Measurements from ENCODE around the gene ICOS. TPM values are rescaled to one million over a fixed set of nuclear protein-coding genes. Genes with fewer than 3 reads are reported as not detected.

Gene ICOS
- polyA plus RNA-seq, 1 donor from 2014 or later: not detected

DNA sequence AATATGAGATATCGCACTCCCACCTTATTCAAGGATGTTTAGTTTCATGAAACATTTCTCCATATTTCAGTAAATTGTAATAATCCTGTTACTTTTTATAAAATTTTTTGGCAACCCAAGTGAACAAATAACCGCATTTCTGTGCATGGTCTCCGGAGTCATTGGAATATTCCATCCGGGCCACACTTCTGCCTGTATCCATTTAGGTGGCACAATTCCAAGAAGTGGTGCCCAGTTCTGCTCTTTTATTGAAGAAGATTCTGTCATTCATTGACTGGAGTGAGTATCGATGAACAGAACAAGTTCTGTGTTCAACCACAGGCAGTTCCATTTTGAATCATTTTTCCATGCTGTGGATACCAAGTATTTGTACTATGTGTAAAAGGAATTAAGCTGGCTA, 26.6 kb upstream of the ICOS start:
- Histone ChIP-seq H3K4me2 (ENCODE audit: low read length) (no peak overlapping the region), H3K27ac (ENCODE audit: low read length) (no peak overlapping the region), H3K36me3 (ENCODE audit: insufficient read depth, low read length) (no peaks in the 10 kb centered on the region), H3K27me3 (ENCODE audit: insufficient read depth, low read depth, low read length) (no peaks in the 10 kb centered on the region), H3K9me2 (ENCODE audit: insufficient read depth, low read length) (no peaks in the 10 kb centered on the region), H3K9ac (ENCODE audit: low read length) (no peak overlapping the region), H3F3A (ENCODE audit: insufficient read depth, low read length, poor library complexity, severe bottlenecking) (no peaks in the 10 kb centered on the region), H3K9me3 (ENCODE audit: low read length) (no peaks in the 10 kb centered on the region), H4K20me1 (ENCODE audit: insufficient read depth) (no peaks in the 10 kb centered on the region), H3K4me3 (ENCODE audit: low read length) (no peak overlapping the region), H3K79me2 (replicated peaks; ENCODE audit: insufficient read depth, low read length) (no peaks in the 10 kb centered on the region), H2AFZ (ENCODE audit: low read depth, low read length) (no peak overlapping the region)
- no peak for TF ChIP-seq SMC3 (conservative IDR thresholded peaks at IDR 0.05; ENCODE audit: poor library complexity)
- TF ChIP-seq CTCF (IDR thresholded peaks at IDR 0.05; ENCODE audit: poor library complexity, severe bottlenecking): no peak
- no peak for TF ChIP-seq RAD21 (conservative IDR thresholded peaks at IDR 0.05)
- no peak for TF ChIP-seq MXI1 (conservative IDR thresholded peaks at IDR 0.05; ENCODE audit: poor library complexity, severe bottlenecking)
- TF ChIP-seq EP300 (conservative IDR thresholded peaks at IDR 0.05; ENCODE audit: poor library complexity, severe bottlenecking): no peak
- no peak for TF ChIP-seq REST (IDR thresholded peaks at IDR 0.05; ENCODE audit: borderline replicate concordance)
- no peak for TF ChIP-seq POLR2AphosphoS5 (IDR thresholded peaks at IDR 0.05)
- TF ChIP-seq EZH2 (IDR thresholded peaks at IDR 0.05; ENCODE audit: borderline replicate concordance, insufficient read depth, low read length, poor library complexity, severe bottlenecking): no peak
- TF ChIP-seq TAF1 (IDR thresholded peaks at IDR 0.05; ENCODE audit: low read depth): no peak

GRCh38 chr2:203913947-203914346, 22.6 kb upstream of the ICOS start:
- no peaks in the 10 kb centered on the region for H3K9me2 ChIP-seq (ENCODE audit: insufficient read depth, low read length)
- H3K4me3 ChIP-seq (ENCODE audit: low read length): no peak overlapping the region
- H3K9ac ChIP-seq (ENCODE audit: low read length): no peak overlapping the region
- H3K79me2 ChIP-seq (replicated peaks; ENCODE audit: insufficient read depth, low read length): no peaks in the 10 kb centered on the region
- H3K9me3 ChIP-seq (ENCODE audit: low read length): no peaks in the 10 kb centered on the region
- no peak overlapping the region for H2AFZ ChIP-seq (ENCODE audit: low read depth, low read length)
- no peak overlapping the region for H3K27ac ChIP-seq (ENCODE audit: low read length)
- no peaks in the 10 kb centered on the region for H3F3A ChIP-seq (ENCODE audit: insufficient read depth, low read length, poor library complexity, severe bottlenecking)
- no peaks in the 10 kb centered on the region for H3K27me3 ChIP-seq (ENCODE audit: insufficient read depth, low read depth, low read length)
- H3K36me3 ChIP-seq (ENCODE audit: insufficient read depth, low read length): no peaks in the 10 kb centered on the region
- H4K20me1 ChIP-seq (ENCODE audit: insufficient read depth): no peaks in the 10 kb centered on the region
- H3K4me2 ChIP-seq (ENCODE audit: low read length): no peak overlapping the region
- no peak for TF ChIP-seq EZH2 (IDR thresholded peaks at IDR 0.05; ENCODE audit: borderline replicate concordance, insufficient read depth, low read length, poor library complexity, severe bottlenecking)
- TF ChIP-seq RAD21 (conservative IDR thresholded peaks at IDR 0.05): no peak
- no peak for TF ChIP-seq CTCF (IDR thresholded peaks at IDR 0.05; ENCODE audit: poor library complexity, severe bottlenecking)
- TF ChIP-seq POLR2AphosphoS5 (IDR thresholded peaks at IDR 0.05): no peak
- no peak for TF ChIP-seq REST (IDR thresholded peaks at IDR 0.05; ENCODE audit: borderline replicate concordance)
- TF ChIP-seq SMC3 (conservative IDR thresholded peaks at IDR 0.05; ENCODE audit: poor library complexity): no peak
- no peak for TF ChIP-seq MXI1 (conservative IDR thresholded peaks at IDR 0.05; ENCODE audit: poor library complexity, severe bottlenecking)
- no peak for TF ChIP-seq TAF1 (IDR thresholded peaks at IDR 0.05; ENCODE audit: low read depth)
- TF ChIP-seq EP300 (conservative IDR thresholded peaks at IDR 0.05; ENCODE audit: poor library complexity, severe bottlenecking): no peak
